HG02840 (cell line): ENCODE data around the gene NXF1.
A peak's percentile ranks its signal among the peaks of the same experiment; 100 is the strongest.
"Not testable (repeated sequence)": the region's sequence is repeated elsewhere in the genome, so short reads cannot be mapped to it uniquely, and the experiment has no call there.

Experiments
- ATAC-seq: cut with Tn5 transposase; IDR thresholded peaks from one replicate; pipeline ENCODE4 v1.9.1; 2021; ENCODE audit warnings: mild to moderate bottlenecking, moderate library complexity, moderate number of reproducible peaks; ENCODE audit not compliant: unreplicated experiment, low FRiP score

Gene NXF1

GRCh38 chr11:62805076-62805892 lies at the start of gene NXF1:
NXF1 (minus strand) TSS chr11:62805440; CDS start chr11:62805356, 84 bp downstream.
- peak; percentile 80 for ATAC-seq

GRCh38 chr11:62854013-62854824 lies 49.0 kb upstream of the NXF1 start:
- no peak for ATAC-seq

GRCh38 chr11:62853279-62853965 lies 48.2 kb upstream of the NXF1 start:
- no peak for ATAC-seq

- no peak for ATAC-seq
These were observed 47.4 kb upstream of the NXF1 start for GRCh38 chr11:62852523-62853188.

- no peak for ATAC-seq
These were observed 46.7 kb upstream of the NXF1 start for GRCh38 chr11:62851807-62852522.

GRCh38 chr11:62850911-62851806 lies 45.9 kb upstream of the NXF1 start:
- no peak for ATAC-seq

GRCh38 chr11:62847767-62848314 lies 42.6 kb upstream of the NXF1 start:
- ATAC-seq, result no peak

- ATAC-seq, result no peak
These were observed 40.9 kb upstream of the NXF1 start for GRCh38 chr11:62846177-62846576.

- ATAC-seq, result no peak
These were observed 38.9 kb upstream of the NXF1 start for GRCh38 chr11:62844154-62844553.

GRCh38 chr11:62843466-62843865 lies 38.2 kb upstream of the NXF1 start:
- ATAC-seq, result no peak

GRCh38 chr11:62842891-62843290 lies 37.7 kb upstream of the NXF1 start:
- ATAC-seq, result not testable (repeated sequence)

GRCh38 chr11:62842171-62842741 lies 37.0 kb upstream of the NXF1 start:
- ATAC-seq, result no peak

GRCh38 chr11:62841361-62842170 lies 36.3 kb upstream of the NXF1 start:
- peak; percentile 46 for ATAC-seq

- peak; percentile 4 for ATAC-seq
These were observed 35.6 kb upstream of the NXF1 start for GRCh38 chr11:62840721-62841360.

GRCh38 chr11:62839050-62839945 lies 34.1 kb upstream of the NXF1 start, which contains the start of gene WDR74:
WDR74 (minus strand) TSS chr11:62839590; CDS start chr11:62839570, 20 bp downstream.
- ATAC-seq, result peak; percentile 40

GRCh38 chr11:62835336-62835735 lies 30.1 kb upstream of the NXF1 start:
- ATAC-seq, result no peak
